GM20000 (cell line): ENCODE results near the gene SLA2.
"Not testable (repeated sequence)": the region's sequence is repeated elsewhere in the genome, so short reads cannot be mapped to it uniquely, and the experiment has no call there.

Experiments
- DNase-seq: peaks from one replicate; pipeline ENCODE4 v3.0.0; 2012; ENCODE audit warnings: low spot score
- TF ChIP-seq, protein P1 (sequence below): IDR thresholded peaks from 2 replicates; pipeline ENCODE4 v1.5.1; 2012; ENCODE audit warnings: mild to moderate bottlenecking, control low read depth; ENCODE audit errors: extremely low read depth, missing control alignments

SLA2 gene

DNA sequence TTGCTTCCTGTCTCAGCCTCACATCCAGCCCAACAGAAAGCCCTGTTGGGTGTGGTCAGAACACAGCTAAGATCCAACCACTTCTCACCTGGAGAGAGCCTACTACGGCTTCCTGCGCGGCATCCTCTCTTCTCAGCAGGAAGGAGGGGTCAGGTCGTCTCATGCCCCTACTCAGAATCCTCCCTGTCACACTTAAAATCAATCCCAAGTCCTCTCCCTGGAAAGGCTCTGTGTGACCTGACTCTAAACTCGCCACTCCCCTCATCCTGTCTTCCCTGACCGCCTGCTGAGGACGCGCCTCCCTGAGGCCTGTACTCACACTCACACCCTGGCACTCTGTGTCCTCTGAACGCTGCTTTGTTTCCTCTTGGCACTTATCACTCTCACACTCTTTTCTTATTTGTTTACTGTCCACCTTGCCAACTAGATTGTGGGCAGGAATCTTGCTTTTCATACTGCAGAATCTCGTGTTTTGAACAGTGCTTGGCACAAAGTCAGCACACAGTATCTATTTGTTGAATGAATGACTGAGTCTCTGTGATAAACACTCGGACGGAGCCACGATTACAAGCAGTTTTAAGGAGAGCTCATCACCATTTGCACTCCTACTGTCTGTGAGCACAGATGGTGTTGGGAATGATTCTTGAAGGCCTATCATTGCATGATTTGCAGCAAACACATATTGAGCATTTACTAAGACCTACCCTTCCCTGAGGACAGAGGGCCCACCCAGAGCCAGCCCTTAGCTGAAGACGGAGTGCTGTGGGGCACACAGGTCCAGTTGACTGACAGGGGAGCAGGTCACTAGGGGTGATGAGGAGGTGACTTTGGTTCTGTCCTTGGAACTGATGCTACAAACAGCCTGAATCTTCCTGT, 21.7 kb downstream of the SLA2 start:
- DNase-seq = no peak
- TF ChIP-seq, protein P1, sequence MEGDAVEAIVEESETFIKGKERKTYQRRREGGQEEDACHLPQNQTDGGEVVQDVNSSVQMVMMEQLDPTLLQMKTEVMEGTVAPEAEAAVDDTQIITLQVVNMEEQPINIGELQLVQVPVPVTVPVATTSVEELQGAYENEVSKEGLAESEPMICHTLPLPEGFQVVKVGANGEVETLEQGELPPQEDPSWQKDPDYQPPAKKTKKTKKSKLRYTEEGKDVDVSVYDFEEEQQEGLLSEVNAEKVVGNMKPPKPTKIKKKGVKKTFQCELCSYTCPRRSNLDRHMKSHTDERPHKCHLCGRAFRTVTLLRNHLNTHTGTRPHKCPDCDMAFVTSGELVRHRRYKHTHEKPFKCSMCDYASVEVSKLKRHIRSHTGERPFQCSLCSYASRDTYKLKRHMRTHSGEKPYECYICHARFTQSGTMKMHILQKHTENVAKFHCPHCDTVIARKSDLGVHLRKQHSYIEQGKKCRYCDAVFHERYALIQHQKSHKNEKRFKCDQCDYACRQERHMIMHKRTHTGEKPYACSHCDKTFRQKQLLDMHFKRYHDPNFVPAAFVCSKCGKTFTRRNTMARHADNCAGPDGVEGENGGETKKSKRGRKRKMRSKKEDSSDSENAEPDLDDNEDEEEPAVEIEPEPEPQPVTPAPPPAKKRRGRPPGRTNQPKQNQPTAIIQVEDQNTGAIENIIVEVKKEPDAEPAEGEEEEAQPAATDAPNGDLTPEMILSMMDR = no peak

DNA sequence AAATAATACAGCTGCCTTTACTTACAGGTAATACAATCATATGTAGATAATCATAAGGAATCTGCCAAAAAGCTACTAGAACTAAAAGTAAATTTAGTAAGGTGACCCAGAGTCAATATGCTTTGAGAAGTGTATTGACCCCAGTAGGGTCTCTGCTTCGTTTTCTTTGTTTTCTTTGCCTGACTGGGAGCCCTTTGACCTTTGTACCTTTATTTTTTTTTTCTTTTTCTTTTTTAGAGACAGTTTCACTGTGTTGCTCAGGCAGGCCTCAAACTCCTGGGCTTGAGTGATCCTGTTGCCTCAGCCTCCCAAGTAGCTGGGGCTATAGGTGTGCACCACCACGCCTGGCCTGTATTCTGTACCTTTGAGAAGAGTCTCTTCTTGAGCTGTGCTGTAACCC, 22.6 kb downstream of the SLA2 start:
- TF ChIP-seq, protein P1 = no peak
- no peak for DNase-seq

DNA sequence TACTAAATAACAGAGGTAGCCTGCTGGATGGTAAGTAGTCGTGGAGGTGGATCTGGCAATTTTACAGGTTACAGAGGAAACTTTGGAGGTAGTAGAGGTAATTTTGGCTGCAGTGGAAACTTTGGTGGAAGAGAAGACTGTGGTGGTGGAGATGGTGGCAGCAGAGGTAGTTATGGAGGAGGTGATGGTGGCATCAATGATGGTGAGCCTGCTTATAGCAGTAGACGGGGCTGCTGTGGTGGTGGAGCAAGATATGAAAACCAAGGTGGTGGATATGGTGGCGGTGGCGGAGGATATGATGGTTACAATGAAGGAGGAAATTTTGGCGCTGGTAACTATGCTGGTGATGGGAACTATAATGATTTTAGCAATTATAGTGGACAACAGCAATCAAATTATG, 25.1 kb downstream of the SLA2 start:
- TF ChIP-seq, protein P1 = no peak
- DNase-seq = no peak

DNA sequence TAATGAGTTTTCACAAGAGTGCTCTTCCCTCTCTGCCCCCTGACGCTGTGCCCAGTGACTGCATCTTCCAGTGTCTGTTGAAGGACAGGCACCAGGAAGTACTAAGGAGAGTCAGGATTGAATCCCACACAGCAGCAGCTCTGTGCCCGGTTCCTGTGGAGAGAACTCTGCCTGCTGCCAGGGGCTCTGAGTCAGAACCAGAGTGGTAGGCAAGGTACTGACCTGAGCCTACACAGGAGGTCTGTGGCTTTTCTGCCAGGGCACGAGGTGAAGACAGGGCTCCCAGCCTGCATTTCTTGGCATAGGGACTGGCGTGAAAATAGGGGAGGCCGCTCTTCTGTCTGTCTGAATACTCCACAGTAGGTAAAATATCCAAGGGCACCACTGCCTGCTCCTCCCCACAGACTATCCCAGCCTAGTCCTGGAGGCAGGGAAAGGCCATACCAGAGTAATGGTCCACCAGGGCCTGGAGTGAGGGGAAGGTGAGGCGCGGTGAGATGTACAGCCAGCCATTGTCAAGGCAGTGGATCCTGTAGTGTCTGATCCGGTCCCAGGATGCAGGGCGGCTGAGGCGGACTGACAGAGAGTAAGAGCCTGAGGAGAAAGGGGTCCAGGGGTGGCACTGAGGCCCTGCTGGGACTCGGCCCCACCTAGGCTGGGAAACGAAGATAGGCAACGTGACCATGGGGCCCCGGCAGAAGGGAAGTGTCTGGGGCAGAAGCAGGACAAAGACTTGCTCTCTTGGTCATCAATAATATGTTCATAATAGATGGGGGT, 31.0 kb downstream of the SLA2 start:
- no peak for DNase-seq
- TF ChIP-seq, protein P1 = no peak

DNA sequence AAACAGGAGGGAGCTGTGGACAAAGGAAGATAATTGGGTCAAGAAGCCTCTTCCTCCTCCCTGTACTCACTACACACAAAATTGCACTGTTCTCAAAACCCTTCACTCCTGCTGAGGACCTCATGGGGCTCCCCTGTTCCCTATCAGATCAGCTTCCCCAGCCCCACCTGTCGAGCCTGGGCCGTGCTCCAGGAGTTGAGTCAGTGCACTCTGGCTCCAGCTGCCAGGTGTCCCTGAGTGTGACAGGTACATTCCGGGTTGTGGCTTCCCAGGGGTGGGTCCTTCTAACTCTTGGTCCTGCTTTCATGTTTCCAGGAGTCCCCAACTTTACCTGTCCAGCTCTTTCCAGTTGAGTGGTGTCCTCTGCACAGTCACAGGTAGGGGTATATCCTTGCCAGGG, 32.0 kb downstream of the SLA2 start:
- DNase-seq = no peak
- TF ChIP-seq, protein P1 = no peak

DNA sequence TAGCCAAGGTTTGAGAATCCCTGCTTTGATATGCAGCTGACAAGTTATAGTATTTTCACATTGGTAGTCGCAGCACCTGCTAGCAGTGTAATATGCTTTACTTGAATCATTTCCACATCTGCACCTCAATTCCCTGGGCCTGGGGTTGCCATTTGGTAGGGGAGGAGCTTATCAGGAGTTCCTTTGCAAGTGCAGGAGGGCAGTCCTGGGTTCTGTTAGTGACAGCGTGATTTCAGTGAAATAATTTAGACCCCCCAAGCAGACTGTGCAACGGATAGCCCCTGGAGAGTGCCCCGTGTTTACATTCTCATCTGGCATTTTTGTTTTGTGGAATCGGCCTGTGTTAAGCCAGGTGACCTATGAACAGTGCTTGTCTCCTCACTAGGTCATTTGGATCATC, 34.4 kb downstream of the SLA2 start:
- no peak for DNase-seq
- TF ChIP-seq, protein P1 = no peak

DNA sequence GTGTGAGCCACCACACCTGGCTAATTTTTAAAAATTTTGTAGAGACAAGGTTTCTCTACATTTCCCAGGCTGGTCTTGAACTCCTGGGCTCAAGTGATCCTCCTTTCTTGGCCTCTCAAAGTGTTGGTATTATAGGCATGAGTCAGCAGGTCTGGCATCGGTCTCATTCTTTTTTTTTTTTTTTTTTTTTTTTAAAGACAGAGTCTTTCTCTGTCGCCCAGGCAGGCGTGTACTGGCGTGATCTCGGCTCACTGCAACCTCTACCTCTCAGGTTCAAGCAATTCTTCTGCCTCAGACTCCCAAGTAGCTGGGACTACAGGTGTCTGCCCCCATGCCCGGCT, 37.6 kb downstream of the SLA2 start:
- not testable (repeated sequence) for DNase-seq
